Activated CD4-positive, alpha-beta T cell treated with anti-CD3 and anti-CD28 coated beads, Interleukin-2, amount 50 U/mL, for 1 hour (primary cell): ENCODE measurements around the gene VEPH1.

Source experiments
- DNase-seq: peaks from one replicate; pipeline ENCODE4 v3.0.0-alpha.2; 2020

Gene VEPH1

GRCh38 chr3:157423337-157423736 is 79.9 kb downstream of the VEPH1 start:
- DNase-seq, result no peak

DNA sequence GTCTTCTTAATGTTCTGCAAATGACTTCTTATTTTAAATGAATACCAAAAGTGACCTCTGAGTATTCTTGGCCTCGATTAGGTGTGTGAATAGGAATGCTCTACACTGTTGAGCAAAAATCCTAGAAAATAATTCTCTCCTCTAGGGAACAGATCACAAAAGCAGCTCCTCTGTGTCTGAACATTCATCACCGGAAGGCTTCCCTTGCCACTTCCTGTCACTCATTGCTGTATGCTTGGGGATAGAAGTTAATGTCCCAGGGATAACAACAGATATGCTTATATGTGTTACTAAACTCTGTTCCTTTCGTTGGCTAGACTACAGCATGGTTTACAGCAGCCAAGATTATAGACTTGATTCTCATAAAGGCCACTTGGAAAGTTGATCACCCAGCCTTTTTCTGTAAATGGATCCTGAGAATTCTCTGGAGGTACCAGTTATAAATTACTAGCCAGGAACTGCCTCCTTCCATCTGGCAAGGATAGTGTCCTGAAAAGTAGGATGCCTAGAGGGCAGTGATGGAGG is 82.5 kb downstream of the VEPH1 start:
- DNase-seq, result no peak

GRCh38 chr3:157418104-157418503 is 85.1 kb downstream of the VEPH1 start:
- no peak for DNase-seq

GRCh38 chr3:157417247-157417646 is 86.0 kb downstream of the VEPH1 start:
- no peak for DNase-seq

DNA sequence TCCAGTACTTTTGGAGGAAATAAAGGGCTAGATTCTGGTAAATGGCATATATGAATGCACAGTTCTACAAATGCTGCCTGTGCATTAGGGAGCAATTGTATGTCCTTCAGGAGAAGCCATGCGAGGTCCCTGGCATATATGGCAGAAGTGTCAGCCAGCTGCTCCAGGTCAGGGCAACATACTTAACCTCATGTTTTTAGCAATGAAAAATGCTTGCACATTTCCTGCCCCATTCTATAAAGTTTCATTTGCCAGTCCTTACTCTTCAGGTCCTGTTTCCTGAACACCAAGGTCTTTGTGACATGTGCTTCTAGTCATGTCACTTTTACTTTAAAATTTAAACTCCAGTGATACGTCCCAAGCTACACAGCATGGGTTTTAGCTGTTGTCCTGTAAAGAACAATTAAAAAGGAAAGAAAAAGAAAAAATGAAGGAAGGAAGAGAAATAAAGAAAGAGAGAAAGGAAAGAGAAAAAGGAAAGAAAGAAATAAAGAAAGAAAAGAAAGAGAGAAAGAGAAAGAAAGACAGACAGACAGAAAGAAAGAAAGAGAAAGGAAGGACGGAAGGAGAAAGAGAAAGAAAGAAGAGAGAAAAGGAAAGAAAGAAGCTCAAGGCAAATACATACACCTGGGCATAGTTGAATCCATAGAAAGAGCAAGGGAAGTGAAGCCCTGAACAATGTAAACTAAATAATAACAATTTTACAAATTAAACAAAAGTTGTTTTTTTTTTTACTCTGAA is 86.7 kb downstream of the VEPH1 start:
- DNase-seq, result no peak

DNA sequence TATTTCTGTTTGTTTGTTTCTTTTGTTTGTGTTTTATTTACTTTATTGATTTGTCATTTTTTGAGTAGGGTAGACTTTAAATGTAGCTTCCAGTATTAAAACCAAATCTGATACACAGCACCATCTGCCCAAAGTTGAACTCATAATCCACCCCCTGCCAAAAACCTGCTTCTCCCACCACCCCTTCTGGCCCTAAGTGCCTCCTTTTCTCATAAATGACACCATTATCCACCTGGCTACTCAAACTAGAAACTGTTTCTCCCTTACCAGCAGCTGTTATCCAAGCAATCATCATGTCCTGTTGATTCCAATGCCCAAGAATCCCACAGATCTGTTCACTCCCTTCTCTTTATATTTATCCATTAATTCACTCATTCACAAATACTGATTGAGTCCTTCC is 88.4 kb downstream of the VEPH1 start:
- DNase-seq, result no peak

DNA sequence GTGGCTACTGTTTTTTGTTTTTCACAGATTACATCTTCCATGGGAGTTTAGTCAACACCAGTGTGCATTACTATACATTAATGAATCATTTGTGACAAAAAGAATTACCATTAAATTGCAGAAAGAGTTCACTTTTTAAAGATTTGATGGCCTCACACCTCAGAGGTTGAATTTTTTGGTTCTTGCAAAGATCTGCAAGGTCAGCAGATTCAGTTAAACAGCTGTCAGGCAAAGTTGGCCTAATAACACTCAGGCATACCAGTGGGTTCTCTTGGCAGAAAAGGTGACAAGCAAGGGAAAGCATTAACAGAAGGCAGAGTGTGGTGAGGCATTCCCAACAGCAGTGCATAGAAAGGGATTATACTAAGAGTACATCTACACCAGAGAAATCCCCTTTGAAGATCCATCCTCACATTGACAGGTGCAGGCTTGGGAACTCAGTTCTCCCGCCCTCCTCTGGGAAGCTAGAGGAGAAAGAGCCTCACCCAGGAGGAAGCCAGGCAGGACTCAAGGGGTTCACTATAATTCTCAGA is 90.8 kb downstream of the VEPH1 start:
- DNase-seq, result no peak

DNA sequence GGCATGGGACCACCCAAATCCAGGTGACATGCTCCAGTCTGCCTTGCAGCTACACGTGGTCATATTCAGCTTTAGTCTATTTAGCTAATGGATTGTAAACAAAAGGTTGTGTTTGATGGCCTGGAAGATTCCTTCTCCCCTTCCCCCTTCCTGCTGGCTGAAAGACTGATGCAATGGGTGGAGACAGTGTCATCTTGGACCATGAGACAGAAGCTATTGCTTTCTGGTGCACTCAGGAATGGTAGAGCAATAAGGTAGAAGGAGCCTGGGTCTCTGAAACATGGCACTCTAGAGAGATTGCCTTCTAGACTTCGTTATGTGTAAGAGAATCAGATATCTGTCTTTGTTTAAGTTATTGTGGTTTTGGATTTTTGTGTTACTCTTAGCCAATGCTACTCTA is 92.3 kb downstream of the VEPH1 start:
- DNase-seq, result no peak

DNA sequence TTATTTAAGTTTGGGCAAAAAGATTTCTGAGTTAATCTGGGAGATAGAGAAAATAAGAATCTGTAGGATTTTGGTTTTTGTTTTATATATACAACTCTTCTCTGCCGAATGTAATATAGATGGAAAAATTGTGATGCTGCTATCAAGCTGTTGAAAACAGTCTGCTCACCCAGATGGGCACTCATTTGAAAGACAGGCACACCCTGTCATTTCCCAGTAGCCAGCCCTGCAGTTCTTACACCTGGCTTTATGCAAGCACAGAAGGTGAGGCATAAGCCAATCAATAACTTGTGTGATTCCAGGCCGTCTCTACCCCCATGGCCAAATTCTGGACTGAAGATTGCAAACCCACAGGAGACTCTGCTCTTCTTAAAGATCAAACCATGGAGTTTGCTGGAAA is 93.7 kb downstream of the VEPH1 start:
- no peak for DNase-seq

- no peak for DNase-seq
Observed at GRCh38 chr3:157408499-157409149, 94.6 kb downstream of the VEPH1 start.

DNA sequence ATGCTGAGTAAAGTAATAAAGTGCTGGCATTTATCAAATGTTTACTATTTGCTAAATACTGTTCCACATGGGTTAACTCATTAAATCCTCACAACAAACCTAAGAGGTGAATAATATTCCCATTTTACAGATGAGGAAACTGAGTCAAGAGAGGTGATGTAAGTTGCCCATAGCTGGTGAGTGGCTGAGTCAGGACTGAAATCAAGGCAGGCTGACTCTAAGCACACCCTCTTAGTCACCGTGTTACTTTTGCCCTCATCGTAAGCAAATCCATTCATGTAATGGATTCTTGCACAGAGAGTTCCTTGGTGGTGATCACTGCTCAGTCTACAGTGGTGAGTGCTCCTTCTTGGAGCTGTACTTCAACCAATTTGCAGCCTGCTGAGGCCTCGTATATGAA is 95.4 kb downstream of the VEPH1 start:
- no peak for DNase-seq

- DNase-seq, result no peak
Observed at GRCh38 chr3:157406394-157406793, 96.8 kb downstream of the VEPH1 start.

DNA sequence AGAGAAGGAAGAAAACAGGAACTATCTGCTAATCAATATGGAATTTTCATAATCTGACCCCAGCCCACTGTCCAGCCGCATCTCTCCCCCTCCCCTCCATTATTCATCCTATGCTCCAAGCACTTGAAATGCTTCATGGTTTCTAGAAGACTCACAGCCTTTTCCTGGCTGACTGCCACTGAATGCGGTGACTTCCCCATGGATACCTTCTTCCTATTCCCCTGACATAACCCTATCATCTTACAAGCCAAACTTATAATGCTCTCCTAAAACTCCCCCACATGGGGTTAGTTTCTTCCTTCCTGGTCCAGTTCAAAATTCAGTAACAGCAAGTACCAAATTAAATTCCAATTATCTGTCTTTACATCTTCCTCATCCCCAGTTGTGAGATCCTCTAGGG is 97.8 kb downstream of the VEPH1 start:
- no peak for DNase-seq

DNA sequence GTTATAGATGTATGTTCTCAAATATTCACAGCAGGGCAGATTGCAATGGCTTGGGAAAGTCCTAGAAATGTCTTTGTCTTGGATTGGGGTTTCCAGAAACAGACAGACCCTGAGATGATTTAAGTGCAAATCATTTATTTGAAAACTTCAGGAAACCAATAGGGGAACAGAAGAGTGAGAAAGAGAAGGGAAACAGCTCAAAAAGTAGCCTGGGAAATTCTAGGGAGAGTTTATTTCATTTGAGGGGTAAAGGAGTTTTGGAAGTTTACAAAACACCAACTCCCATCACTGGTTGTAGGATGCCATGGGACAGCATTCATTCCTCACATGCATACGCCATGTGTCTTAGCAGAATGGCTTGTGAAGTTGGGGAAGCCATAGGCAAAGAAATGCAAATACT is 98.8 kb downstream of the VEPH1 start:
- no peak for DNase-seq

DNA sequence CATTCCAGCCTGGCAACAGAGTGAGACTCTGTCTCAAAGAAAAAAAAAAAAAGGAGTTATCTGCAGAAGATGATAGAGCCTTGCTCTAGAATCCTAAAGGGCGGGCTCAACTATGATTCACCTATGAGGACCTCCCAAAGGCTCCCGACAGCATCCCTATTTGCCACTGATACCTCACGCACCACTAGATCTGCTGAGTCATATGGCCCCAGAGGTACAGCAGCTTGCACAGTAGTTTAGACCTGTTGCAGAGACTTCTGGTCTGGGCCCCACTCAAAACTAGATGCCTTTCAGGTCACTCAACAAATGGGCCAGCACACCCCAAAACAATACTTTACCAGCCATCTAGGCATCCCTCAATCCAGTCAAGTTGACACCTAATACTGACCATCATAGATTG is 104.6 kb downstream of the VEPH1 start:
- no peak for DNase-seq

GRCh38 chr3:157394411-157394810 is 108.8 kb downstream of the VEPH1 start:
- no peak for DNase-seq

- DNase-seq, result no peak
Observed at GRCh38 chr3:157393113-157393512, 110.1 kb downstream of the VEPH1 start.

DNA sequence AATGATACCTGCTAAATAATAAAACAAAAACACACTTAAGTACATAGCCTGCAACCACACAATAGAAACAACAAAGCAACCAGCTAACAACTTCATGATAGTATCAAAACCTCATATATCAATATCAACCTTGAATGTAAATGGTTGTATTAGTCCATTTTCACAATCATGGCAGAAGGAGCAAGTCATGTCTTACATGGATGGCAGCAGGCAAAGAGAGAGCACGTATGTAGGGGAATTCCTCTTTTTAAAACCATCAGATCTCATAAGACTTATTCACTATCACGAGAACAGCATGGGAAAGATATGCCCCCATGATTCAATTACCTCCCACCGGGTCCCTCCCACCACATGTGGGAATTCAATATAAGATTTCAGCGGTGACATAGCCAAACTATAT is 111.1 kb downstream of the VEPH1 start:
- DNase-seq, result no peak

DNA sequence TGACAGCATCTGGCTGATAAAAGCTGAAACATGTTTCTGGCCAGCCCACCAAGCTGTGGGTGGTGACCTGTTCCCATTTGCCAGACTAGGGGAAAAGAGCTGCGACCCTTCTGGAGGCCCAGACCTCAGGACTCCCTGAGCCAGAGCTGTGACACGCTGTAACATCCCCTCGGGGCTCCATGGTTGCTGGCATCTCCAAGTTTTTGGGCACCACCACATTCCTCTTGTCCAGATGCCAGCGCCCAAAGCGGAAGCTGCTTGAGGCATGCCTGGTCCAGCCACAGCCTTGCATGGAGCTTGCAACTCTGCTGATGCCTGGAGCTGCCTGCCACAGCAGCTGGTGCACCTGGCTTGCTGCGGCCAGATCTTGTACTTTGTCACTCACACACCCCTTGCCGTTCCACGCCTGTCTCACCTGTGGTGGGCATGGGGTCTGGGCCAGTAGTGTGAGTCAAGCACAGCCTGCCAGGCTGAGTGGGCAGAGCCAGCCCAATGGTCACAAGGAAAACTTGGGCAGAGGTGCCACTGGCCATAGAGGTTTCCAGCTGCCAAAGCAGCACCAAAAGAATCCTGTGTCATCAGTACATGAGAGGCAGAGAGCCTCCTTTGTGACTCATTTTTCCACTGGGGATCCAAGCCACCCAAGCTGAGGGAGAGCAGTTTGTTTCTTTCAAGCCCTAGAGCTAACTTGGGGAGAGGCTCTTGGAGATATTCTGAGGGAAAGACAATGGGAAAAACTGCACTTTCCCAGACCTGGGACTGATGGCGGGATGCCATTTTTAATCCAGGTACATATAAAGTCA is 112.3 kb downstream of the VEPH1 start:
- DNase-seq, result no peak

DNA sequence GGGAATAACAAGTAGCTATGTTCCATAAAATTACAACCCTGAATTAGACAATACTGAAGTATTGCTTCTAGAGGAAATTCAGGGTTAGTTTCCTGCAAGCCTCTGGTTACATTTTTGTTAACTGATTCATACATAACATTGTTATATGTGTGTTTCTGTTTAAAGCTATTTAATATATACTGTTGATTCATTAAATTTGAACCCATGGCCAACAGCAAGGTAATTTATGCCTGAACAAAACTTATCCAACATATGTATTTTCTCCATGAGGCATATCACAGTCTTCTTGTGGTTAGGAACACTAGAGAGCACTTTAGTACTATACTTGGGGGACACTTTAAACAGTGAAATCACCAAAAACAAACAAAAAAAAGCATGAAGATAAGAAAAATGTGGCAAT is 114.2 kb downstream of the VEPH1 start:
- DNase-seq, result no peak

DNA sequence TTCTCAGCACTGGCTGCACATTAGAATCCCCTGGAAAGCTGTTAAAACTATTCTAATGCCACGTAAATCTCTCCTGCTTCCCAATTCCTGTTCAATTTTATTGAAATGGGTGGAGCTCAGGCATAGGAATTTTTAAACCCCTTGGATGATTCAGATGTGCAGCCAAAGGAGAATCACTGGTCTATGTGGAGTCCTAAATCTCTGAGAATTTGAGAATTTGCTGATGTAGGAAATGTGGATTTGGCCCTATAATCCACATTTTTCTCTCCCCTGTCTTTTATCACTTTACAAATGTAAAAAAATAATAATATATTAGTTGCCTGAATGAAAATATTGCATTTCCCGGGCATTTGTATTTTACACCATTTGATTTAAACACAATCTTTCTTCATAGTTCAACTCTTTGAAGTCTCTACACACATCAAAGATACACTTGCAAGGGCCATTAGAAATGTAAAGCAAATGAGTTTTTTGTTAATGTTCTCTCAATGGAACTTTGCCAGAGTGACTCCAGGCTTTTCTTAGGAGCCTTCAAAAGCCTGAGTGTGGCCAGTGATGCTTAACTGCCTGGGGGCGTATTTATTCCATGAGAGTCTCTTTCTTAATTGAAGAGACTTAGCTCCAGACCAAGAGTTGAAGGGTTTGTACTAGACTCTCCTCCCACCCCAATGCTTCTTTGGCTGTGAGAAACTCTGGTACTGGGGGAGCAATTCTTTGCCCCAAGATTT is 115.3 kb downstream of the VEPH1 start:
- no peak for DNase-seq

DNA sequence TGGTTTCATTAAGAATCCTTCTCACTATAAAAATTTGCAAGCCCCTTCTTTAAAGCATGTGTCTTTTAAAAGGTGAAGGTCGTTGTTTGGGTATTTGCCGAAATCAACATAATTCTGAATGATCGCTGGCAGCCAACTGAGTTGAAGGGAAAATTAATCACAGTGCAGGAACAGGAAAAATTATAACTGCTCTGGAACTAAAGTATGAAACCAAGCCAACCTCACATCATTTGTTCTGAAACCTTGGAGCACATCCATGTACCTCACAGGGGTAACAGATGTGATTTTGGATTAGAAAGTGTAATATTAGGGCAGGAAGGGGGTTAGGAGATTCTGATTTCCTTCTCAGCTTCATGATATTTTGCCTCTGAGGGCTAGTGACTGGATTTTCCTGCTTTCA is 118.7 kb downstream of the VEPH1 start:
- no peak for DNase-seq

DNA sequence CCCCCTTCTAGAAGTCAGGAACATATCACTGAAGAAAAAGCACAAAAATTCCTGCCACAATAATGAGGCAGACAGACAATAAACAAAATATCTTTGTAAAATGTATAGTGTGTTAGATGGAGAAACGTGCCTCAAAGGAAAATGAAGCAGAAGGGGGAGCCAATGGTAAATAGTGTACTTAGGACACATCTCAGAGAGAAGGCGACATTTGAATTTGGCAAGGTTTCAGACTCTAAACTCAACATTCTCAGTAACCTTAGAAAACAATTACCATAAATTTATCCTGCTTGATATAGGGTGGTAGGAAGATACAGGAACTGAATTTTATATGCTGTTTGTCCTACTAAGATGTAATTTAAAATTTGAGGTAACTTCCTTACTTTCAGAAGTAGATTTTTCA is 119.2 kb downstream of the VEPH1 start:
- no peak for DNase-seq
